Right hindlimb (tissue), 1 donor: ENCODE results near the gene LAMP1.
"Not testable (repeated sequence)": the region's sequence is repeated elsewhere in the genome, so short reads cannot be mapped to it uniquely, and the experiment has no call there.

Source experiments
- DNase-seq: peaks from one replicate; pipeline ENCODE4 v3.0.0-alpha.2; 2018

LAMP1 gene

GRCh38 chr13:113296823-113297369 lies at the start of gene LAMP1:
Gene LAMP1, plus strand, starts transcription at chr13:113297239. Its CDS starts 196 bp downstream, at chr13:113297435.
- peak; percentile 99 for DNase-seq

GRCh38 chr13:113252516-113253095 lies 44.4 kb upstream of the LAMP1 start:
- DNase-seq = no peak

GRCh38 chr13:113257908-113258307 lies 39.1 kb upstream of the LAMP1 start:
- not testable (repeated sequence) for DNase-seq

- no peak for DNase-seq
Measured at GRCh38 chr13:113258321-113259054, 38.6 kb upstream of the LAMP1 start.

- DNase-seq = no peak
Measured at GRCh38 chr13:113260996-113261395, 36.0 kb upstream of the LAMP1 start.

- not testable (repeated sequence) for DNase-seq
Measured at GRCh38 chr13:113263016-113263415, 34.0 kb upstream of the LAMP1 start.

GRCh38 chr13:113267642-113268405 lies 29.2 kb upstream of the LAMP1 start:
- no peak for DNase-seq

- DNase-seq = no peak
Measured at GRCh38 chr13:113272031-113272430, 25.0 kb upstream of the LAMP1 start.

GRCh38 chr13:113272701-113273181 lies 24.3 kb upstream of the LAMP1 start:
- no peak for DNase-seq

GRCh38 chr13:113273321-113273720 lies 23.7 kb upstream of the LAMP1 start:
- no peak for DNase-seq

GRCh38 chr13:113273851-113274590 lies 23.0 kb upstream of the LAMP1 start:
- DNase-seq = no peak

GRCh38 chr13:113274721-113275120 lies 22.3 kb upstream of the LAMP1 start:
- no peak for DNase-seq

GRCh38 chr13:113275387-113275786 lies 21.7 kb upstream of the LAMP1 start:
- DNase-seq = no peak

GRCh38 chr13:113280126-113280525 lies 16.9 kb upstream of the LAMP1 start:
- no peak for DNase-seq

- no peak for DNase-seq
Measured at GRCh38 chr13:113283904-113284303, 13.1 kb upstream of the LAMP1 start.

- no peak for DNase-seq
Measured at GRCh38 chr13:113288880-113289279, 8.2 kb upstream of the LAMP1 start.

- DNase-seq = no peak
Measured at GRCh38 chr13:113291129-113291528, 5.9 kb upstream of the LAMP1 start.

GRCh38 chr13:113292021-113292862 lies 4.8 kb upstream of the LAMP1 start:
- DNase-seq = peak; percentile 26

- DNase-seq = no peak
Measured at GRCh38 chr13:113293686-113294085, 3.4 kb upstream of the LAMP1 start.

GRCh38 chr13:113295776-113296175 lies 1.3 kb upstream of the LAMP1 start:
- DNase-seq = no peak

GRCh38 chr13:113297370-113298042 lies 467 bp downstream of the LAMP1 start:
- DNase-seq = peak; percentile 34
